Subcutaneous abdominal adipose tissue (tissue), 5 donors: ENCODE results near the gene DBH.

ENCODE experiments used
- H3K27ac ChIP-seq: one replicate; pipeline ENCODE4 v1.7.0; 2013; ENCODE audit warnings: low read depth, mild to moderate bottlenecking, inconsistent platforms, low read length, moderate library complexity
- H3K27me3 ChIP-seq, 5 donors: one replicate each; pipeline ENCODE4 v1.7.0; 2013; ENCODE audit warnings: low read length in 5 of 5, inconsistent platforms in 1 of 5; ENCODE audit not compliant: control insufficient read depth in 5 of 5, insufficient read depth in 4 of 5
- H3K36me3 ChIP-seq, 5 donors: one replicate each; pipeline ENCODE4 v1.7.0; 2013; ENCODE audit warnings: low read length in 5 of 5; ENCODE audit not compliant: control insufficient read depth in 5 of 5, insufficient read depth in 5 of 5
- H3K4me1 ChIP-seq, 5 donors: one replicate each; pipeline ENCODE4 v1.7.0; 2013; ENCODE audit warnings: low read length in 5 of 5, mild to moderate bottlenecking in 3 of 5, moderate library complexity in 1 of 5; ENCODE audit not compliant: control insufficient read depth in 5 of 5, insufficient read depth in 5 of 5
- H3K4me3 ChIP-seq, 5 donors: one replicate each; pipeline ENCODE4 v1.7.0; 2013; ENCODE audit warnings: low read length in 5 of 5, low read depth in 1 of 5
- H3K9ac ChIP-seq, 5 donors: one replicate each; pipeline ENCODE4 v1.7.0; 2013; ENCODE audit warnings: low read length in 5 of 5, mild to moderate bottlenecking in 4 of 5, moderate library complexity in 3 of 5
- H3K9me3 ChIP-seq, 5 donors: one replicate each; pipeline ENCODE4 v1.7.0; 2013; ENCODE audit warnings: low read length in 5 of 5; ENCODE audit not compliant: control insufficient read depth in 5 of 5
- donor health status: healthy.
- donor health status: healthy.
- donor health status: healthy.
- donor health status: healthy.
- donor health status: healthy.

The DBH gene

GRCh38 chr9:133679056-133679455, 42.9 kb downstream of the DBH start:
- Histone ChIP-seq H3K4me3 (no peak overlapping the region), H3K27ac (no peak overlapping the region)

GRCh38 chr9:133679466-133680061, 43.4 kb downstream of the DBH start:
- Histone ChIP-seq H3K9me3 (no peaks in the 10 kb centered on the region), H3K9ac (peak overlapping the region in 1 of 5 donors; percentile 23), H3K27me3 (peaks cover 9 to 37% (median 25%) of the 10 kb centered on the region in 5 donors), H3K4me3 (peak overlapping the region in 2 of 5 donors; percentile 22 to 31), H3K4me1 (peaks cover 0 to 33% (median 20%) of the 10 kb centered on the region in 5 donors), H3K27ac (no peak overlapping the region), H3K36me3 (no peaks in the 10 kb centered on the region)

More at GRCh38 chr9:133679056-133679455, 42.9 kb downstream of the DBH start:
- Histone ChIP-seq H3K36me3 (no peaks in the 10 kb centered on the region), H3K9me3 (no peaks in the 10 kb centered on the region), H3K27me3 (peaks cover 11 to 32% (median 25%) of the 10 kb centered on the region in 5 donors), H3K4me1 (peaks cover 0 to 31% (median 20%) of the 10 kb centered on the region in 5 donors), H3K9ac (no peak overlapping the region)

DNA sequence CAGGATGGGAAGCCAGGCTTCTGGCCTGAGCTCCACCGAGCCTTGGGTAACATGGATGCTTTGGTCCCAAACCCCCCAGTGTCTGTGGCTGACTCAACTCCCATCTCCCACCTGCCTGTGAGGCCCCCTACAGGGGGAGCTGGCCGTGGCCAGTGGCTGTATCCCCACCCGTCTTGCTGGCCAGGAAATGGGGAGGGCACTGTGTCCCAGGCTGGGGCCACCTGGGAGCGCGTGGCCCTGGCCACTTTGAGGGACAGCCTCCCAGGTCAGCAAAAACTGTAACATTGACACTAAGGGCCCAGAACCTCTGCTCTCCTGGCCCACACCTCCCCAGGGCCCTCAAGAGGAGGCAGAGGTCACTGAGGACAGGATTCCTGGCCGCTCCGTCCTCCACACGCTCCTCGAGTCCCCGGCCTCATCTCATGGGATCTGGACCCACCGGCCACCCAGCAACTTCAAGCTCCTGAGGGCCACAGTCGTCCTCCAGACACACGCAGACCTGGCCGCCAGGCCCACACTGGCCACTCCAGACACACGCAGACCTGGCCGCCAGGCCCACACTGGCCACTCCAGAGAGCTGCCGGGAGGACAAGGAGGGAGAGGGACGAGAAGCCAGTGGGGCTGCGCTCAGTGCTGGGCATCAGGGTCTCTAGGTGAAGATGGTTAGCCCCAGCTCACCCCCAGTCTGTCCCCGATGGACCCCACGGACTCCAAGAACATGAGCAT, 44.2 kb downstream of the DBH start:
- Histone ChIP-seq H3K27me3 (peaks cover 11 to 40% (median 28%) of the 10 kb centered on the region in 5 donors), H3K9ac (no peak overlapping the region), H3K36me3 (no peaks in the 10 kb centered on the region), H3K27ac (no peak overlapping the region), H3K9me3 (no peaks in the 10 kb centered on the region), H3K4me3 (no peak overlapping the region), H3K4me1 (peaks cover 0 to 33% (median 20%) of the 10 kb centered on the region in 5 donors)

- H3K27me3 ChIP-seq, result peaks cover 11 to 40% (median 28%) of the 10 kb centered on the region in 5 donors
- H3K9me3 ChIP-seq, result no peaks in the 10 kb centered on the region
- H3K9ac ChIP-seq, result no peak overlapping the region
- H3K27ac ChIP-seq, result no peak overlapping the region
- no peak overlapping the region for H3K4me3 ChIP-seq
- H3K36me3 ChIP-seq, result no peaks in the 10 kb centered on the region
- H3K4me1 ChIP-seq, result peaks cover 0 to 33% (median 20%) of the 10 kb centered on the region in 5 donors
Measured at GRCh38 chr9:133680976-133681657, 45.0 kb downstream of the DBH start.

DNA sequence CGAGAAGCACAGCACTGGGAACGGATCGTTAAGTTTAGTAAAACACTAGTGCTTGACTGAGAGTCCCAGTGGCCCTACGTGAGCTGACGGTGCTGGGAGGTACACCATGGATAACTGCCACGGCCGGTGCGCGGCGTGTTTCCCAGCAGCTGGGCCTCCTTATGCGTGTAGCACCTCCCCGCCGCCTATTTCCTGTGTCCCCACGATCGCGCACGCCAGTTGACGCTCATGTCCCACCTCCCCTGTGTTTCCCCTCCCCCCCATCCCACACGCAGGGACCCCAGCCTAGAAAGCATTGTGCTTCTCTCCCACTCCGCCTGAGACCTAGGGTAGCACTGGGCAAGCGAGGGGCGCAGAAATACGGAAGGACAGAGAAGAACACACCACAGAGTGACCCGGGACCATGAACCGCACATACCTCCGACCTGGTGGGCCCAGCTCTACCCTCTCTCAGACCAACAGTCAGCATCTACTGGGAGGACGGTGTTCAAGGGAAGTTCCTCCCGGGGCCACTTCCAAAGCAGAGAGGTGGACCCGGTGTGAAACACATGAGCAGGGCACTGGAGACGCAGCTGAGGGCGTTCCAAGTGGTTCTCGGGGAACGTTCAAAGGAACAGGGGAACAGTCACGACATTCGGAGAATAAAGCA, 45.6 kb downstream of the DBH start:
- no peak overlapping the region for H3K27ac ChIP-seq
- no peak overlapping the region for H3K9ac ChIP-seq
- peaks cover 11 to 40% (median 28%) of the 10 kb centered on the region in 5 donors for H3K27me3 ChIP-seq
- no peaks in the 10 kb centered on the region for H3K9me3 ChIP-seq
- peaks cover 0 to 33% (median 20%) of the 10 kb centered on the region in 5 donors for H3K4me1 ChIP-seq
- H3K4me3 ChIP-seq, result no peak overlapping the region
- no peaks in the 10 kb centered on the region for H3K36me3 ChIP-seq

DNA sequence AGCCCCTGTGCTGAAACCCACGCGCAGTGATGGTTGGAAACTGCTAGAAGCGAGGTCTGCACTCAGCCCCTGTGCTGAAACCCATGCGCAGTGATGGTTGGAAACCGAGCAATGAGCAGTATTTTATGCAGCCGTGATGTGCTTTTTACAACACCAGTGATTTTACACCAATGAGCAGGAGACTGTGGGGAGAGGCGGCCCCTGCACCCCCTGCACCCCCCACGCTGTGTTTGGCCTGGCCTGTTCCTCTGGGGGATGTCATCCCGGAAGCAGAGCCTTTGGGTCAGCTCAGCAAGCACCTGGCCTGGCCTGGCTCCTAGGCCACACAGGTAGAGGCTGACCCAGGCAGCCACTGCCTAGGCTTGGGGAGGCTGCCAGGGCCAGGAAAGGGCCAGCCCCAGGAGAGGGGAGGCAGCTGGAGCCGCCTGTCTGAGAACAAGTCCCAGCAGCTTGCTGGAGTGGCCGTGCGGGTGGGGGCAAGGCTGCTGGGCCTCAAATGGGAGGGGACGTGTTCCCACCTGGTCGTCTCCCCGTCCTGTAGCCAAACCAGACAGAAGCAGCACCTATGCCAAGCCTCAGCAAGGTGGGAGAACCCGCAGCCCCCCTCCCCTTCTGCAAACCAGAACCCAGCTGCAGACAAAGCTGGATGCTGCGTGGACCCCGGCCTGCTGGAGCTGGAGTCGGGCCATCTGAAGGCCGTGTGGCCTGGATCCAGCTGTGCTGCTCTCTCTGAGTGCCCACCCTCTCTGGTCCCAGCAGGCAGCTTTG, 46.8 kb downstream of the DBH start:
- H3K9me3 ChIP-seq, result no peaks in the 10 kb centered on the region
- H3K4me3 ChIP-seq, result peak overlapping the region in 2 of 5 donors; percentile 16 to 32
- H3K27me3 ChIP-seq, result peaks cover 9 to 37% (median 26%) of the 10 kb centered on the region in 5 donors
- H3K4me1 ChIP-seq, result peaks cover 0 to 33% (median 20%) of the 10 kb centered on the region in 5 donors
- H3K9ac ChIP-seq, result peak overlapping the region in 1 of 5 donors; percentile 37
- H3K27ac ChIP-seq, result no peak overlapping the region
- H3K36me3 ChIP-seq, result no peaks in the 10 kb centered on the region

GRCh38 chr9:133683586-133684120, 47.5 kb downstream of the DBH start:
- H3K9me3 ChIP-seq, result no peaks in the 10 kb centered on the region
- no peak overlapping the region for H3K27ac ChIP-seq
- H3K36me3 ChIP-seq, result no peaks in the 10 kb centered on the region
- peaks cover 0 to 33% (median 20%) of the 10 kb centered on the region in 5 donors for H3K4me1 ChIP-seq
- H3K27me3 ChIP-seq, result peaks cover 9 to 34% (median 26%) of the 10 kb centered on the region in 5 donors
- peak overlapping the region in 1 of 5 donors; percentile 37 for H3K9ac ChIP-seq
- H3K4me3 ChIP-seq, result peak overlapping the region in 2 of 5 donors; percentile 16 to 32

- H3K9ac ChIP-seq, result no peak overlapping the region
- peaks cover 0 to 27% (median 17%) of the 10 kb centered on the region in 5 donors for H3K4me1 ChIP-seq
- H3K4me3 ChIP-seq, result no peak overlapping the region
- H3K36me3 ChIP-seq, result no peaks in the 10 kb centered on the region
- H3K27me3 ChIP-seq, result peaks cover 9 to 29% (median 23%) of the 10 kb centered on the region in 5 donors
- no peak overlapping the region for H3K27ac ChIP-seq
- no peaks in the 10 kb centered on the region for H3K9me3 ChIP-seq
Measured at GRCh38 chr9:133684121-133684935, 48.2 kb downstream of the DBH start.
